Neural cell (in vitro differentiated cells): ENCODE results near the gene ANO3. TPM values are rescaled to one million over a fixed set of nuclear protein-coding genes. Genes with fewer than 3 reads are reported as not detected.

Experiments used
- H2AFZ ChIP-seq: fragments of 200-600, 300-800 bp; sonication (generic), shearing (Covaris generic); 2 replicates; pipeline ENCODE4 v1.6.0; 2014; ENCODE audit warnings: low read depth, mild to moderate bottlenecking, antibody characterized with exemption, low read length, moderate library complexity
- H3F3A ChIP-seq: fragments of 200-600 bp; shearing (Covaris generic); 2 replicates; pipeline ENCODE4 v1.6.1; 2016; ENCODE audit warnings: mild to moderate bottlenecking, moderate library complexity, mixed read lengths, antibody characterized with exemption, low read length; ENCODE audit not compliant: insufficient read depth, poor library complexity, severe bottlenecking
- H3K27ac ChIP-seq: fragments of 200-600, 300-800 bp; sonication (generic), shearing (Covaris generic); 2 replicates; pipeline ENCODE4 v1.5.1; 2014; ENCODE audit warnings: mild to moderate bottlenecking, low read length, moderate library complexity
- H3K27me3 ChIP-seq: fragments of 300-800, 200-600 bp; sonication (generic), shearing (Covaris generic); 2 replicates; pipeline ENCODE4 v1.6.0; 2014; ENCODE audit warnings: mild to moderate bottlenecking, low read depth, low read length, moderate library complexity; ENCODE audit not compliant: insufficient read depth
- H3K36me3 ChIP-seq: fragments of 300-800, 200-600 bp; sonication (generic), shearing (Covaris generic); 2 replicates; pipeline ENCODE4 v1.5.1; 2014; ENCODE audit warnings: mild to moderate bottlenecking, antibody characterized with exemption, low read length, moderate library complexity; ENCODE audit not compliant: insufficient read depth
- H3K4me2 ChIP-seq: fragments of 300-800, 200-600 bp; sonication (generic), shearing (Covaris generic); 2 replicates; pipeline ENCODE4 v1.6.0; 2014; ENCODE audit warnings: mild to moderate bottlenecking, low read length
- H3K4me3 ChIP-seq: fragments of 300-800, 200-600 bp; sonication (generic), shearing (Covaris generic); 2 replicates; pipeline ENCODE4 v1.5.1; 2014; ENCODE audit warnings: mild to moderate bottlenecking, low read length, moderate library complexity
- H3K79me2 ChIP-seq: fragments of 200-600 bp; shearing (Covaris generic); replicated peaks from 2 replicates; pipeline ENCODE4 v1.6.0; 2014; ENCODE audit warnings: mild to moderate bottlenecking, low read length, moderate library complexity; ENCODE audit not compliant: insufficient read depth
- H3K9ac ChIP-seq: fragments of 300-800, 200-600 bp; sonication (generic), shearing (Covaris generic); 2 replicates; pipeline ENCODE4 v1.6.1; 2016; ENCODE audit warnings: mild to moderate bottlenecking, low read length, mixed read lengths
- H3K9me2 ChIP-seq: fragments of 200-600 bp; shearing (Covaris generic); 2 replicates; pipeline ENCODE4 v1.6.1; 2016; ENCODE audit warnings: mild to moderate bottlenecking, low read length, mixed read lengths; ENCODE audit not compliant: insufficient read depth
- H3K9me3 ChIP-seq: fragments of 200-600, 300-800 bp; sonication (generic), shearing (Covaris generic); 2 replicates; pipeline ENCODE4 v1.6.1; 2016; ENCODE audit warnings: mild to moderate bottlenecking, mixed run types, low read length, moderate library complexity, mixed read lengths
- H4K20me1 ChIP-seq: fragments of 200-600 bp; shearing (Covaris generic); 2 replicates; pipeline ENCODE4 v1.6.1; 2016; ENCODE audit warnings: mild to moderate bottlenecking, mixed run types; ENCODE audit not compliant: insufficient read depth
- CTCF ChIP-seq: fragments of 450-650 bp; IDR thresholded peaks from 2 replicates; pipeline ENCODE4 v1.5.1; 2014; ENCODE audit warnings: antibody characterized with exemption, mild to moderate bottlenecking, moderate library complexity; ENCODE audit not compliant: poor library complexity, severe bottlenecking
- EP300 ChIP-seq: fragments of 450-650 bp; conservative IDR thresholded peaks from 2 replicates; pipeline ENCODE4 v1.6.1; 2014; ENCODE audit warnings: antibody characterized with exemption, mild to moderate bottlenecking, moderate library complexity; ENCODE audit not compliant: poor library complexity, severe bottlenecking
- EZH2 ChIP-seq: fragments of 200-600, 300-800 bp; shearing (Covaris generic), sonication (generic); IDR thresholded peaks from 2 replicates; pipeline ENCODE4 v1.6.1; 2014; ENCODE audit warnings: antibody characterized with exemption, low read length, borderline replicate concordance, mild to moderate bottlenecking; ENCODE audit not compliant: insufficient read depth, poor library complexity, severe bottlenecking
- MXI1 ChIP-seq: fragments of 450-650 bp; conservative IDR thresholded peaks from 2 replicates; pipeline ENCODE4 v1.6.1; 2014; ENCODE audit warnings: antibody characterized with exemption, mild to moderate bottlenecking; ENCODE audit not compliant: poor library complexity, severe bottlenecking
- POLR2AphosphoS5 ChIP-seq: IDR thresholded peaks from 2 replicates; pipeline ENCODE4 v1.6.1; 2012
- RAD21 ChIP-seq: fragments of 450-650 bp; conservative IDR thresholded peaks from 2 replicates; pipeline ENCODE4 v1.6.1; 2014; ENCODE audit warnings: antibody characterized with exemption, mild to moderate bottlenecking, moderate library complexity
- REST ChIP-seq: IDR thresholded peaks from 2 replicates; pipeline ENCODE4 v1.6.1; 2012; ENCODE audit warnings: borderline replicate concordance
- SMC3 ChIP-seq: fragments of 450-650 bp; conservative IDR thresholded peaks from 2 replicates; pipeline ENCODE4 v1.6.1; 2014; ENCODE audit warnings: antibody characterized with exemption, mild to moderate bottlenecking, moderate library complexity; ENCODE audit not compliant: poor library complexity
- TAF1 ChIP-seq: IDR thresholded peaks from 2 replicates; pipeline ENCODE4 v1.6.1; 2012; ENCODE audit warnings: low read depth
- polyA plus RNA-seq: library from polyadenylated mRNA; depleted of rRNA; stranded (reverse); fragments of >200 nt; gene quantifications from 2 replicates; pipeline ENCODE4 v1.2.3, GENCODE V29; 2014

The ANO3 gene
- polyA plus RNA-seq, 1 donor from 2014 or later, result not detected

- H4K20me1 ChIP-seq, result no peaks in the 10 kb centered on the region
- no peaks in the 10 kb centered on the region for H3K9me2 ChIP-seq
- no peaks in the 10 kb centered on the region for H3K27me3 ChIP-seq
- no peak overlapping the region for H3K4me3 ChIP-seq
- no peak for TF ChIP-seq SMC3
- TF ChIP-seq TAF1, result no peak
- TF ChIP-seq RAD21, result no peak
- no peak for TF ChIP-seq POLR2AphosphoS5
- TF ChIP-seq CTCF, result no peak
- no peak for TF ChIP-seq EZH2
- no peak for TF ChIP-seq EP300
- TF ChIP-seq MXI1, result no peak
- TF ChIP-seq REST, result no peak
- no peaks in the 10 kb centered on the region for H3K36me3 ChIP-seq
- H3K4me2 ChIP-seq, result no peak overlapping the region
- no peaks in the 10 kb centered on the region for H3F3A ChIP-seq
- no peak overlapping the region for H2AFZ ChIP-seq
- H3K9me3 ChIP-seq, result no peaks in the 10 kb centered on the region
- no peak overlapping the region for H3K27ac ChIP-seq
- H3K9ac ChIP-seq, result no peak overlapping the region
- H3K79me2 ChIP-seq, result no peaks in the 10 kb centered on the region
Measured at GRCh38 chr11:26655287-26655686, 323.4 kb downstream of the ANO3 start.

- no peaks in the 10 kb centered on the region for H3K27me3 ChIP-seq
- H3K9me2 ChIP-seq, result no peaks in the 10 kb centered on the region
- no peaks in the 10 kb centered on the region for H3K36me3 ChIP-seq
- H3K9ac ChIP-seq, result no peak overlapping the region
- no peaks in the 10 kb centered on the region for H4K20me1 ChIP-seq
- no peak overlapping the region for H3K4me2 ChIP-seq
- no peak overlapping the region for H3K4me3 ChIP-seq
- no peaks in the 10 kb centered on the region for H3K9me3 ChIP-seq
- H2AFZ ChIP-seq, result no peak overlapping the region
- no peak overlapping the region for H3K27ac ChIP-seq
- H3K79me2 ChIP-seq, result no peaks in the 10 kb centered on the region
- no peak for TF ChIP-seq TAF1
- TF ChIP-seq EZH2, result no peak
- no peak for TF ChIP-seq REST
- TF ChIP-seq MXI1, result no peak
- no peak for TF ChIP-seq CTCF
- no peak for TF ChIP-seq RAD21
- no peaks in the 10 kb centered on the region for H3F3A ChIP-seq
Measured at GRCh38 chr11:26662916-26663315, 331.0 kb downstream of the ANO3 start.
